EL (cell line): ENCODE results near the gene MAVS.
"Not testable (repeated sequence)": the region's sequence is repeated elsewhere in the genome, so short reads cannot be mapped to it uniquely, and the experiment has no call there.

Experiments used
- DNase-seq: peaks from one replicate; pipeline ENCODE4 v3.0.0-alpha.2; 2016

MAVS gene

DNA sequence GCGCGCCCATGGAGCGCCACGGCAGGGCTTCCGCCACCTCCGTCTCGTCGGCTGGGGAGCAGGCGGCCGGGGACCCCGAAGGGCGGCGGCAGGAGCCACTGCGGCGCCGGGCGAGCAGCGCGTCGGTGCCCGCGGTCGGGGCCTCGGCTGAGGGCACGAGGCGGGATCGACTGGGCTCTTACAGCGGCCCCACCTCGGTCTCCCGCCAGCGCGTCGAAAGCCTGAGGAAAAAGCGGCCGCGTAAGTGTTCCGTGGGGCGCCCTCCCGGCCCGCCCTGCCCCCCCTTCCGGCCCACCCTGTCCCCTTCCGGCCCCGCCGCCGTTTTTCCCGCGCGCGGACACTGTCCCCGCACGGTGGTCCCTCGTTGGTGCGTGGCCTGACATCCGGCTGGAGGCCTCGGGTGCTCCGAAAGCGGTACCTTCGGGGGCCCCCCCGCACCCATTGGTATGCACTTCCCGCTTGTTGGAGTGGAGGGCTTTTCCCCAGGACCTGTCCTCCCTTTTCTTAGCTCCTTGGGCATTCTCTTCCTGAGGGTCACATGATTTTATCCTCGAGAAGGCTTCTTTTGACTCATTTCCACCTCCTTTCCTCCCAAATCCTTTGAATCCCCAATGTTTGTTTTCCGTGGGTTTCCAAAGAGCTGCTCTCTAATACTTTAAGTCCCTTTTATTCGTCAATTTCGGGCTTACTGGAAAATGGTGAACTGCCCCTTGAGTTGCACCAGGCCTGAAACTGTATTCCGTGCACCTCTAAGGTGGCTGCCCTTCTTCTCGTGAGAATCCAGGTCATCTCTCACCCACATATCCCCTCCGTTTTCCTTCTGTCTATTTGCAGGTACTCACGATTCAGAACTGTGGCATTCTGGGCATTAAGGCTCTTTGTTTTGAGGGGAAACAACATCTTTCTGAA lies 43.1 kb downstream of the MAVS start:
- peak; percentile 37 for DNase-seq

GRCh38 chr20:3890398-3890751 lies 43.7 kb downstream of the MAVS start:
- DNase-seq = peak; percentile 46

GRCh38 chr20:3890999-3891929 lies 44.6 kb downstream of the MAVS start:
- no peak for DNase-seq

DNA sequence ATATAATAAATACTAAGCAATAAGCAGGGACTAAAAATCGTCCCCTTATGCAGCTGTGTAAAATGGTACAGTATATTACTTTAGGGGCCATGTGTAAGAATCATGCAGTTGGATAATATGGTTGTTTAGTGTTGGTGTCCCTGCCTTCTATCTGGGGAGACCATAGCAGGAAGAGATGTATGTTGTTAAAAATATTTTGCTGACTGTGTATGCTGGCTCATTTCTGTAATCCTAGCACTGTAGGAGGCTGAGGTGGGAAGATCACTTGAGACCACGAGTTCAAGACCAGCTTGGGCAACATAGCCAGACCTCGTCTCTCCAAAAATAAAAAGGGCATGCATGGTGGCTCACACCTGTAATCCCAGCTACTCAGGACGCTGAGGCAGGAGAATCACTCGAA lies 48.2 kb downstream of the MAVS start:
- no peak for DNase-seq

DNA sequence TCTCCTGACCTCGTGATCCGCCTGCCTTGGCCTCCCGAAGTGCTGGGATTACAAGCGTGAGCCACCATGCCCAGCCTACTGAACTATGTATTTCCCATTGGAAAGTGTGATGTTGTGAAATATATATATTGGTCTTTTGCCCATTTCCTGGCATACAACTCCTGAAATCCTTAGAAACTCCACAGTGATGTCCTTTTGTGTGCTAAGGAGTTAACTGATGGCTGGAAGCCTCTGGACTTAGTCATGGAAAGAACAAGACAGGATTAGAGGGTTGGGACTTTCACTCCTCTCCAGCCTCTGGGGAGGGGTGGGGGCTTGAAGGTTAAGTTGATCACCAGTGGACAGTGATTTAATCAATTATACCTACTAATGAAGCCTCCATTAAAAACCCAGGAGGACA lies 49.7 kb downstream of the MAVS start:
- peak; percentile 47 for DNase-seq

DNA sequence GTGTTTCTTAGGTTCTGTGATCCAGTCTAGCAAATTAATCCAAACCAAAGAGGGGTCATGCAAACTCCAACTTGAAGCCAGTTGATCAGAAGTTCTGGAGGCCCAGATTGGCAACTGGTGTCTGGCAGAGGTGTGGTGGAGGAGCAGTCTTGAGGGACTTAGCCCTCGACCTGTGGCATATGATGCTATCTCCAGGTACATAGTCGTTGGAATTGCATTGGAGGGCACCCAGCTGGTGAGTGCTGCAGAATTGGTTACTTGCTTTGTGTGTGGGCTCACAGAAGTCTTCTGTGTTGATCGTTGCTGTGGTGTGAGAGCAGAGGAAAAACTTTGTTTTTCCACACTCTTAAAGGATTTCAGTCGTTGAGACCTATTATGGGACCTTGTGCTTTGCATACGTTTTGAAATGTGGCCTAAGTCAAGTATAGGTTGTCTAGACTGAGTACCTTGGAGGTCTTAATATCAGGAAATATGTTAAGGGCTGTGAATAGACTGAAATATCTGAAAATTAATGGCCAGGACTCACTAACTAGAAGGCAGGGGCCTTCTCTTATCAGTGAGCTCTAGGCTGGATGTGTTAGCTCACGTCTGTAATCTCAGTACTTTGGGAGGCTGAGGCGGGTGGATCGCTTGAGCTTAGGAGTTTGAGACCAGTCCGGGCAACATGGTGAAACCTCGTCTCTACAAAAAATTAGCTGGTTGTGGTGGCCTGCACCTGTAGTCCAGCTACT lies 50.4 kb downstream of the MAVS start:
- DNase-seq = no peak

GRCh38 chr20:3898181-3898580 lies 51.5 kb downstream of the MAVS start:
- DNase-seq = not testable (repeated sequence)

DNA sequence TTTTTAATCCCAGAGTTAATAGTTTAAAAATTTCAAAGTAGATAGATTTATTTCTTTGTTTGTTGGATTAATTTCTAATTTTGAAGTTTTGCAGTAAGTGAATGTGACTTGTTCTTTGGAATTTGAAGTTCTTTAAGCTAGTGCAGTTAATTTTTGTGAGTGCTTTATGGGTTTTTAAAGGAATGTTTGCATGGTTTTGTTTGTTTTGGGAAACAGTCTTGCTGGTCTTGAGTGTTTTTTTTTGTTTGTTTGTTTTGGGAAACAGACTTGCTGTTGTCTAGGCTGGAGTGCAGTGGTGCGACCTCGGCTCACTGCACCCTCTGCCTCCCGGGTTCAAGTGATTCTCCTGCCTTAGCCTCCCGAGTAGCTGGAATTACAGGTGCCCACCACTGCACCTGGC lies 52.0 kb downstream of the MAVS start:
- DNase-seq = no peak

- no peak for DNase-seq
Measured at GRCh38 chr20:3900187-3900604, 53.6 kb downstream of the MAVS start.

DNA sequence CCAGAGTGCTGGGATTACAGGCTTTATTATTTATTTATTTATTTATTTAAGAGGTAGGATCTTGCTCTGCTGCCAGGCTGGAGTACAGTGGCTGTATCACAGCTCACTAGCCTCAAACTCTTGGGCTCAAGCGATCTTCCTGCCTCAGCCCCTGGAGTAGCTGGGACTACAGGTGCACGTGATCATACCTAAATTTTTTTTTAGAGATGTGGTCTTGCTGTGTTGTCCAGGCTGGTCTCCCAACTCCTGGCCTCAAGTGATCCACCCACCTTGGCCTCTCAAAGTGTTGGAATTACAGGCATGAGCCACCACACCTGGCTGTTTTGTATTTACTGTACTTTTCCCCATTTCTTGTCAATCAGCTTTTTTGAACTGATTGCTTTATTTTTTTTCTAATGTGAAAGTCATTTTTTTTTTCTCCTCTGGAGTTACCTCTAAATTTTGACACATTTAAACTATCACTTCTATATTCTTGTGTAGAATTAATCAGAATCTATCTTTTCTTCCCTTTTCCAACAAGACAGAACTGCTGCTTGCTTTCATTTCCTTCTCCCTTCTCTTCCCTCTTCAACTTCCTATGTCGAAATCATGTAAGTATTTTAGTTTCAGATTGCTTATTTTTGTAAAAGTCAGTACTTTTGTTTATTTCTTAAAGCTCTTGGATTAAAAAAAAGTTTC lies 54.5 kb downstream of the MAVS start:
- no peak for DNase-seq

- no peak for DNase-seq
Measured at GRCh38 chr20:3901706-3902440, 55.2 kb downstream of the MAVS start.

DNA sequence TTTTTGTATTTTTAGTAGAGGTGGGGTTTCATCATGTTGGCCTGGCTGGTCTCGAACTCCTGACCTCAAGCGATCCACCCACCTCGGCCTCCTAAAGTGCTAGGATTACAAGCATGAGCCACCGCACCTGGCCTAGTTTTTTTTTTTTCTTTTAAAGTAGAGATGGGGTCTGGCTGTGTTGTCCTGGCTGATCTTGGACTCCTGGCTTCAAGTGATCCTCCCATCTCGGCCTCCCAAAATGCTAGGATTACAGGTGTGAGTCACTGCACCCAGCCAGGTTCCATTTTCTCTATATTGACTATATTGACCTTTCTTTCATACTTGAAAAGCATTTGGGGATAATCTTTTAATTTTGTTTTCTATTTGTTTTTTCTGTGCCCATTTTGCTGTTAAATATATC lies 55.8 kb downstream of the MAVS start:
- DNase-seq = no peak

GRCh38 chr20:3904224-3904623 lies 57.6 kb downstream of the MAVS start:
- no peak for DNase-seq

- DNase-seq = no peak
Measured at GRCh38 chr20:3904857-3905256, 58.2 kb downstream of the MAVS start.

DNA sequence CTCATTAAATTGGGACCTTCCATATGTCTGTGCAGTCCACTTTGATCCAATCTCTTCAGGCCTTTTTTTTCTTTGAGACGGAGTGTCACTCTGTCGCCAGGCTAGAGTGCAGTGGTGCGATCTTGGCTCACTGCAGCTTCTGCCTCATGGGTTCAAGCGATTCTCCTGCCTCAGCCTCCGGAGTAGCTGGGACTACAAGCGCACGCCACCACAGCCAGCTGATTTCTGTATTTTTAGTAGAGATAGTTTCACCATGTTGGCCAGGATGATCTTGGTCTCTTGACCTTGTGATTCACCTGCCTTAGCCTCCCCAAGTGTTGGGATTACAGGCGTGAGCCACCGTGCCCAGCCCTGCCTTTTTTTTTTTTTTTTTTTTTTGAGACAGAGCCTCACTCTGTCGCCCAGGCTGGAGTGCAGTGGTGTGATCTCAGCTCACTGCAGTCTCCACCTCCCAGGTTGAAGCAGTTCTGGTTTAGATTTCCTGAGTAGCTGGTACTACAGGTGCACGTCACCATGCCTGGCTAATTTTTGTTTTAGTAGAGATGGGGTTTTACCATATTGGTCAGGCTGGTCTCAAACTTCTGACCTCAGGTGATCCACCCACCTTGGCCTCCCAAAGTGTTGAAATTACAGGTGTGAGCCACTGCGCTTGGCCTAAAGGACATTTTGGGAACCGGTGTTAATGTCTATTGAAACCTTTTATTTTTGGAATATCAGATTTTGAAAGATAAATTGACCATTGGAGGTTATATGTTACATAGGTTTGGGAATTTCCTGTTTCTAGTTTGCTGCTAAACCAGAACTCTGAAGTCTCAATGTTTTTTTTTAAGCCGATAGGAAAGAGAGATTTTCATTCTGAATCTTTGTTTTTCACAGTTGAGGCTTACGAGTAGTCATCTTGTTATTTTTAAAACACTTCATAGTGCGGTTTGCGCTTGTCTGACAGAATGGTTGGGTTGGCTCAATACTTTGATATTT lies 60.4 kb downstream of the MAVS start:
- DNase-seq = not testable (repeated sequence)

GRCh38 chr20:3908667-3909066 lies 62.0 kb downstream of the MAVS start:
- no peak for DNase-seq

DNA sequence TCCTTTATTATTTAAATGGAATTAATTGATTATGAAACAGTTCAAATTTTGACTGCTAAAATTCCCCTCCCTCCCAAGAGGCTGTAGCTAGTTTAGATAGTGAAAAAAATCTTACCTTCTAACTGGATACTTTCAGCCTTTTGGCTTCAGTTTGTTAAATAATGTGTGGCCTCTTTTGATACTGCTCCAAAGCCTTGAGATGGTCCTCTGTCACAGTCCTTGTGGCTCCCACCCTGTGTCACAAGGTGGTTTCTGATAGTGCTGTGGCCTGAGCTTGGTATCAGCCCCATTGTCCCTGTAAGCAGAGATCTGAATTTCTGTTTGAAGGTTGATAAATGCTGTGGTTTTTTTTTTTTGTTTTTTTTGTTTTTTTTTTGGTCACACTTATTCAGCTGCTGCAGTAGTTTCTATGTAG lies 63.3 kb downstream of the MAVS start:
- no peak for DNase-seq

DNA sequence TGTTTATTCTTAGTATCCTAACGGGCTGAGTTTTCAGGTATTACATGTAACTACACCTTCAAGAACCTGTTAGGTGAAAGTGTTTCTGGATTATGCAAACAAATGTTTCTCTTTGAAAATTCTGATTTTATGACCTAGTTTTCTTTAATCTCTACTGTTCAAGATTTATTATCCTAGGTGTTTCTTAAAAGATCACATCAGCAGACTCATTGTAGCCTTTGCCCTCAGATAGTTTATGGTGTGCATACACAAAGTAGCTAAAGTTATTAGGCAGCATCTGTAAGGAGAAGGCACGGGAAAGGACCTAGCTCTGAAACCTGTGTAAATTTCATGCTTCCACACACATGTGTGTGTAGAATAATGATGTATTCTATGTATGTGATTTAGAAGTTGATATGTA lies 64.2 kb downstream of the MAVS start:
- DNase-seq = no peak

GRCh38 chr20:3911956-3912355 lies 65.3 kb downstream of the MAVS start:
- DNase-seq = no peak

- no peak for DNase-seq
Measured at GRCh38 chr20:3914446-3914845, 67.8 kb downstream of the MAVS start.

DNA sequence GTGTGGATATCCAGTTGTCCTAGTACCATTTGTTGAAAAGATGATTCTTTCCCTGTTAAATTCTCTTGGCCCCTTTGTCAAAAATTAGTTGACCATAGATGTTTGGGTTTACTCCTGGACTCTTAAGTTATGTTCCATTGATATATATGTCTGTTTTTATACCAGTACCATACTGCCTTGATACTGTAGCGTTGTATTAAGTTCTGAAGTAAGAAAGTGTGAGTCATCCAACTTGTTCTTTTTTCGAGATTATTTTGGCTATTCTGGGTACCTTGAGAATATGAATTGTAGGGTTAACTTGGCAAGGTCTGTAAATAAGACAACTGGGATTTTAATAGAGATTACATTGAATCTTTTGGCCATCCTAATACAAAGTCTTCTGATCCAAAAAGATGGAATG lies 69.1 kb downstream of the MAVS start:
- DNase-seq = no peak
